Measurements from ENCODE around the gene HAGHL.

DNA sequence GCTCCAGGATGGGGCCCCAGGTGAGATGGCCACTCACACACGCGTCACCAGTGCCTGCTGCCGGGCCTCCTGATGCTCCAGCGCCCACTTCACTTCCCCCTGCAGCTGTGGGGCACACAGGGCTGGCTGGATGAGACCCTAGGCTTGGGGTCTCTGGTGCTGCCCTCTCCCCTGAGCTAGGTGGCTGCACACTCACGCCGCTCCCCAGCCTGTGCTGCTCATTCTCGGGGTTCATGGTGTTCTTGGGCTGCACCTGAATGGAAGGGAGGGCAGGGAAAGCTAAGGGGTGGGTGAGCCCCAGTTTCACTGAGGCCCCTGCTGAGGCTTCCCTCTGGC lies 1.9 kb upstream of the HAGHL start:
- TF ChIP-seq POLR2A (IDR thresholded peaks at IDR 0.05) = no peak
- TF ChIP-seq, protein P1, sequence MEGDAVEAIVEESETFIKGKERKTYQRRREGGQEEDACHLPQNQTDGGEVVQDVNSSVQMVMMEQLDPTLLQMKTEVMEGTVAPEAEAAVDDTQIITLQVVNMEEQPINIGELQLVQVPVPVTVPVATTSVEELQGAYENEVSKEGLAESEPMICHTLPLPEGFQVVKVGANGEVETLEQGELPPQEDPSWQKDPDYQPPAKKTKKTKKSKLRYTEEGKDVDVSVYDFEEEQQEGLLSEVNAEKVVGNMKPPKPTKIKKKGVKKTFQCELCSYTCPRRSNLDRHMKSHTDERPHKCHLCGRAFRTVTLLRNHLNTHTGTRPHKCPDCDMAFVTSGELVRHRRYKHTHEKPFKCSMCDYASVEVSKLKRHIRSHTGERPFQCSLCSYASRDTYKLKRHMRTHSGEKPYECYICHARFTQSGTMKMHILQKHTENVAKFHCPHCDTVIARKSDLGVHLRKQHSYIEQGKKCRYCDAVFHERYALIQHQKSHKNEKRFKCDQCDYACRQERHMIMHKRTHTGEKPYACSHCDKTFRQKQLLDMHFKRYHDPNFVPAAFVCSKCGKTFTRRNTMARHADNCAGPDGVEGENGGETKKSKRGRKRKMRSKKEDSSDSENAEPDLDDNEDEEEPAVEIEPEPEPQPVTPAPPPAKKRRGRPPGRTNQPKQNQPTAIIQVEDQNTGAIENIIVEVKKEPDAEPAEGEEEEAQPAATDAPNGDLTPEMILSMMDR (IDR thresholded peaks at IDR 0.05) = no peak
